B cell (primary cell): ENCODE data around the gene MISFA. TPM values are rescaled to one million over a fixed set of nuclear protein-coding genes. Genes with fewer than 3 reads are reported as not detected.

Source experiments
- ATAC-seq: fragments of 200-7000 bp; cut with Tn5 transposase; one replicate; pipeline ENCODE4 v1.10.0; 2021; ENCODE audit warnings: low read depth, mild to moderate bottlenecking, moderate number of reproducible peaks, moderate library complexity
- CTCF ChIA-PET: fragments of 350-600 bp; sonication (Branson Sonifier 250); formaldehyde crosslinking; loops from one replicate; lab custom pipeline; 2021; ENCODE audit warnings: antibody characterized with exemption, inconsistent platforms; lab: Charles Lee
- POLR2A ChIA-PET: fragments of 350-600 bp; sonication (Branson Sonifier 250); formaldehyde crosslinking; loops from one replicate; lab custom pipeline; 2021; ENCODE audit warnings: antibody characterized with exemption; lab: Charles Lee
- DNase-seq: peaks from one replicate; pipeline ENCODE4 v3.0.0; 2013
- H2AFZ ChIP-seq: 2 replicates; pipeline ENCODE4 v1.6.1; 2012; ENCODE audit warnings: mild to moderate bottlenecking, low read depth, low read length; ENCODE audit not compliant: insufficient read depth, poor library complexity, severe bottlenecking
- H3K27ac ChIP-seq, 2 donors: 1 replicate in 1 of 2; 2 replicates in 1 of 2; pipeline ENCODE4 v1.5.1; 2012 to 2013; ENCODE audit warnings: low read length in 2 of 2, mild to moderate bottlenecking in 2 of 2, moderate library complexity in 1 of 2
- H3K27me3 ChIP-seq, 4 experiments: fragments of 200-600 bp in 1 of 4; sonication (generic) in 1 of 4; replicated peaks in 1 of 4; 1 replicate in 2 of 4; 2 replicates in 2 of 4; pipeline versions ENCODE4 v1.6.1 to v1.7.0; 2013 to 2016; ENCODE audit warnings: low read length in 3 of 4, mild to moderate bottlenecking in 2 of 4, mixed read lengths in 1 of 4, moderate library complexity in 1 of 4; ENCODE audit not compliant: insufficient read depth in 4 of 4, control insufficient read depth in 3 of 4; ENCODE audit errors: control extremely low read depth in 1 of 4
- H3K36me3 ChIP-seq, 2 experiments: replicated peaks in 1 of 2; 1 replicate in 1 of 2; 2 replicates in 1 of 2; pipeline versions ENCODE4 v1.6.1 to v1.7.1; 2013; ENCODE audit warnings: low read length in 1 of 2; ENCODE audit not compliant: insufficient read depth in 2 of 2, control insufficient read depth in 1 of 2; ENCODE audit errors: control extremely low read depth in 1 of 2, extremely low read depth in 1 of 2
- H3K4me1 ChIP-seq, 2 donors: fragments of 200-600 bp in 1 of 2; sonication (generic) in 1 of 2; 1 replicate in 1 of 2; 2 replicates in 1 of 2; pipeline versions ENCODE4 v1.5.1 to v1.6.1; 2013 to 2017; ENCODE audit warnings: low read length in 2 of 2; ENCODE audit not compliant: control insufficient read depth in 2 of 2, insufficient read depth in 2 of 2
- H3K4me2 ChIP-seq: replicated peaks from 2 replicates; pipeline ENCODE3; 2012; ENCODE audit warnings: mild to moderate bottlenecking, low read depth, low read length; ENCODE audit not compliant: poor library complexity, severe bottlenecking
- H3K4me3 ChIP-seq, 5 experiments: fragments of 200-600 bp in 1 of 5; sonication (generic) in 1 of 5; 1 replicate in 3 of 5; 2 replicates in 2 of 5; pipeline versions ENCODE4 v1.5.1 to v1.7.0; 2011 to 2016; ENCODE audit warnings: low read length in 4 of 5, mild to moderate bottlenecking in 4 of 5, low read depth in 2 of 5, control low read depth in 1 of 5, moderate library complexity in 1 of 5; ENCODE audit not compliant: insufficient read depth in 1 of 5; ENCODE audit errors: control extremely low read depth in 1 of 5, extremely low read depth in 1 of 5
- H3K79me2 ChIP-seq: fragments of 200-600 bp; sonication (generic); one replicate; pipeline ENCODE4 v1.6.0; 2016; ENCODE audit warnings: low read length; ENCODE audit not compliant: control insufficient read depth, insufficient read depth
- H3K9ac ChIP-seq: fragments of 200-600 bp; sonication (generic); 2 replicates; pipeline ENCODE4 v1.6.1; 2017; ENCODE audit warnings: mild to moderate bottlenecking, low read length, moderate library complexity
- H3K9me3 ChIP-seq, 3 donors: one replicate each; pipeline versions ENCODE4 v1.6.1 to v1.7.1; 2013; ENCODE audit warnings: low read length in 2 of 3; ENCODE audit not compliant: control insufficient read depth in 2 of 3, insufficient read depth in 1 of 3; ENCODE audit errors: control extremely low read depth in 1 of 3
- H4K20me1 ChIP-seq: 2 replicates; pipeline ENCODE4 v1.6.0; 2012; ENCODE audit warnings: mild to moderate bottlenecking, low read length; ENCODE audit not compliant: insufficient read depth, control insufficient read depth, poor library complexity, severe bottlenecking
- H3K27ac Mint-ChIP-seq: one replicate; pipeline ENCODE4 v1.8.0; 2021; ENCODE audit warnings: mixed read lengths
- H3K27me3 Mint-ChIP-seq: one replicate; pipeline ENCODE4 v1.8.0; 2021; ENCODE audit warnings: mixed read lengths
- H3K4me1 Mint-ChIP-seq: one replicate; pipeline ENCODE4 v1.8.0; 2021; ENCODE audit warnings: mixed read lengths
- H3K4me3 Mint-ChIP-seq: one replicate; pipeline ENCODE4 v1.8.0; 2021; ENCODE audit warnings: mixed read lengths
- H3K9me3 Mint-ChIP-seq: one replicate; pipeline ENCODE4 v1.8.0; 2022; ENCODE audit warnings: mixed read lengths; ENCODE audit not compliant: insufficient read depth
- CTCF ChIP-seq: fragments of 200-600 bp; IDR thresholded peaks from one replicate; pipeline ENCODE4 v1.8.0; 2022; ENCODE audit warnings: antibody characterized with exemption, mild to moderate bottlenecking
- EZH2 ChIP-seq: IDR thresholded peaks from 2 replicates; pipeline ENCODE4 v1.6.1; 2012; ENCODE audit warnings: borderline replicate concordance, low read depth, mild to moderate bottlenecking, moderate library complexity, low read length; ENCODE audit not compliant: insufficient read depth, poor library complexity, severe bottlenecking
- WGBS: methylation state at CpG from one replicate; pipeline ENCODE4 v1.1.5; 2013; ENCODE audit warnings: missing lambda C conversion rate; ENCODE audit not compliant: insufficient coverage; 5-methylcytosine and 5-hydroxymethylcytosine counted together
- intact Hi-C: fragments of 100-400 bp; cut with micrococcal nuclease; formaldehyde crosslinking; loops from one replicate; pipeline ENCODE4 v1.10.0; 2022
- polyA plus RNA-seq: library from polyadenylated mRNA; depleted of rRNA; stranded (reverse); fragments of >200 nt; gene quantifications from 2 replicates; pipeline ENCODE4 v1.2.3, GENCODE V29; 2012
- total RNA-seq, 2 donors: library from RNA; stranded (reverse); fragments of 120-200 nt in 1 of 2; gene quantifications; 1 replicate in 1 of 2; 2 replicates in 1 of 2; pipeline versions ENCODE4 v1.2.3 to v1.2.4, GENCODE V29; 2013 to 2022

The MISFA gene
- total and polyA plus RNA-seq, 2 donors (not counting 1 experiment from before 2014, with no cell fraction given): 1.2 TPM; not detected in 1

GRCh38 chr11:18588297-18589252, 11.0 kb upstream of the MISFA start, which contains the start of gene UEVLD:
Gene UEVLD, minus strand, starts transcription at chr11:18588734. Its CDS starts 80 bp downstream, at chr11:18588654.
- Histone ChIP-seq H3K4me1 (peaks cover 13 to 17% of the 10 kb centered on the region in 2 donors), H3K9me3 (no peaks in the 10 kb centered on the region), H4K20me1 (no peaks in the 10 kb centered on the region), H3K27ac (peak within 1 kb of the TSS; percentile 41 to 78), H3K27me3 (no peaks in the 10 kb centered on the region), H3K9ac (peak within 1 kb of the TSS; percentile 91), H3K79me2 (peaks cover 16% of the 10 kb centered on the region), H3K4me2 (peak within 1 kb of the TSS; percentile 90), H2AFZ (peak within 1 kb of the TSS; percentile 95), H3K4me3 (peak within 1 kb of the TSS; percentile 92 to 97 (median 96)), H3K36me3 (no peaks in the 10 kb centered on the region)
- TF ChIP-seq CTCF: no peak
- TF ChIP-seq EZH2: no peak
- Mint-ChIP-seq H3K4me3 (no peak within 1 kb of the TSS), H3K4me1 (peaks cover 3% of the 10 kb centered on the region), H3K27me3 (no peaks in the 10 kb centered on the region), H3K9me3 (no peaks in the 10 kb centered on the region), H3K27ac (no peak within 1 kb of the TSS)
- DNase-seq (peak; percentile 73), ATAC-seq (peak; percentile 87)
- ChIA-PET CTCF (interaction anchor here (0.6 to 1.2 kb wide), 3 partner anchors 14 to 143 kb away, joined by 3 to 5 read pairs (median 3); no protein-coding TSS in a partner anchor), POLR2A (interaction anchor here (0.7 to 2.1 kb wide), 2 partner anchors 46 to 294 kb away, joined by 3 to 5 read pairs; partner anchors contain the start of gene SPTY2D1)
- 4% methylated on average over 42 of the region's 50 CpGs for WGBS
- intact Hi-C loops: loop anchor here (1.0 to 5.0 kb wide), 4 partner anchors 46 to 266 kb away; partner anchors contain the start of genes GTF2H1, HPS5, SPTY2D1 and TMEM86A
